DMS114 treated with DMSO at 0.1 percent for 48 hours (cell line): ENCODE data around the gene LYPD5.
"Not testable (repeated sequence)": the region's sequence is repeated elsewhere in the genome, so short reads cannot be mapped to it uniquely, and the experiment has no call there.

ENCODE experiments used
- DNase-seq: peaks from one replicate; lab custom pipeline; 2025; ENCODE audit not compliant: unreplicated experiment; lab: John Stamatoyannopoulos, UW

Gene LYPD5

GRCh38 chr19:43802216-43802951, at the start of gene LYPD5:
Gene LYPD5 (minus strand): TSS chr19:43802447. CDS start chr19:43802380, 67 bp downstream.
- no peak for DNase-seq

GRCh38 chr19:43848821-43849220, 46.6 kb upstream of the LYPD5 start:
- no peak for DNase-seq

- no peak for DNase-seq
Measured at GRCh38 chr19:43847884-43848283, 45.6 kb upstream of the LYPD5 start.

- DNase-seq = no peak
Measured at GRCh38 chr19:43847246-43847645, 45.0 kb upstream of the LYPD5 start.

- no peak for DNase-seq
Measured at GRCh38 chr19:43842007-43842406, 39.8 kb upstream of the LYPD5 start.

GRCh38 chr19:43839139-43839538, 36.9 kb upstream of the LYPD5 start:
- no peak for DNase-seq

GRCh38 chr19:43826787-43827754, 24.8 kb upstream of the LYPD5 start, which contains the start of gene ZNF283:
Gene ZNF283 (plus strand): TSS chr19:43827321. CDS start chr19:43833505, 6,184 bp downstream.
- peak; percentile 82 for DNase-seq

GRCh38 chr19:43824572-43824971, 22.3 kb upstream of the LYPD5 start:
- DNase-seq = not testable (repeated sequence)

GRCh38 chr19:43823856-43824255, 21.6 kb upstream of the LYPD5 start:
- DNase-seq = not testable (repeated sequence)

GRCh38 chr19:43820884-43821215, 18.6 kb upstream of the LYPD5 start:
- no peak for DNase-seq

- no peak for DNase-seq
Measured at GRCh38 chr19:43820098-43820883, 18.0 kb upstream of the LYPD5 start.

- no peak for DNase-seq
Measured at GRCh38 chr19:43818500-43818899, 16.3 kb upstream of the LYPD5 start.

- DNase-seq = not testable (repeated sequence)
Measured at GRCh38 chr19:43817454-43817853, 15.2 kb upstream of the LYPD5 start.

- no peak for DNase-seq
Measured at GRCh38 chr19:43814663-43815352, 12.6 kb upstream of the LYPD5 start.

- DNase-seq = no peak
Measured at GRCh38 chr19:43812688-43813087, 10.4 kb upstream of the LYPD5 start.

- DNase-seq = no peak
Measured at GRCh38 chr19:43812259-43812658, 10.0 kb upstream of the LYPD5 start.

GRCh38 chr19:43811837-43812236, 9.6 kb upstream of the LYPD5 start:
- DNase-seq = no peak

GRCh38 chr19:43809762-43810696, 7.8 kb upstream of the LYPD5 start:
- DNase-seq = peak; percentile 6

- DNase-seq = no peak
Measured at GRCh38 chr19:43807651-43808050, 5.4 kb upstream of the LYPD5 start.
